PC-9 (cell line): Measurements from ENCODE around the gene AUTS2. TPM values are rescaled to one million over a fixed set of nuclear protein-coding genes. Genes with fewer than 3 reads are reported as not detected.

Experiments used
- BruUV-seq: library from RNA; stranded (reverse); fragments of 400-500 nt; replicated peaks from 2 replicates; lab custom pipeline; 2021; lab: Mats Ljungman, UMichigan
- CTCF ChIA-PET: fragments of 300-600 bp; sonication (Branson Sonifier 250); formaldehyde crosslinking; loops from one replicate; lab custom pipeline; 2022; ENCODE audit warnings: antibody characterized with exemption; lab: Charles Lee
- POLR2A ChIA-PET: fragments of 300-600 bp; sonication (Branson Sonifier 250); formaldehyde crosslinking; loops from one replicate; lab custom pipeline; 2022; ENCODE audit warnings: antibody characterized with exemption; ENCODE audit not compliant: unreplicated experiment; lab: Charles Lee
- DNase-seq, 2 experiments: peaks; one replicate each; pipeline versions ENCODE4 v3.0.0 to v3.0.0-alpha.2; 2015 to 2022; ENCODE audit warnings: mixed read lengths in 1 of 2
- H2AFZ ChIP-seq: fragments of 200-600 bp; sonication (generic); 2 replicates; pipeline ENCODE4 v1.8.1; 2017; ENCODE audit warnings: antibody characterized with exemption
- H3F3A ChIP-seq: fragments of 200-600 bp; sonication (generic); 2 replicates; pipeline ENCODE4 v1.8.1; 2017; ENCODE audit warnings: antibody characterized with exemption, mild to moderate bottlenecking, low read depth; ENCODE audit not compliant: insufficient read depth
- H3K27ac ChIP-seq: fragments of 200-600 bp; sonication (generic); 2 replicates; pipeline ENCODE4 v1.6.1; 2016; ENCODE audit warnings: mixed run types
- H3K27me3 ChIP-seq: fragments of 200-600 bp; sonication (generic); 2 replicates; pipeline ENCODE4 v1.6.1; 2016; ENCODE audit warnings: low read depth, mixed run types; ENCODE audit not compliant: insufficient read depth
- H3K36me3 ChIP-seq: fragments of 200-600 bp; sonication (generic); 2 replicates; pipeline ENCODE4 v1.6.1; 2016; ENCODE audit warnings: low read depth, mixed run types
- H3K4me1 ChIP-seq: fragments of 200-600 bp; sonication (generic); replicated peaks from 2 replicates; pipeline ENCODE4 v1.6.1; 2016; ENCODE audit warnings: mixed run types; ENCODE audit not compliant: insufficient read depth
- H3K4me2 ChIP-seq: fragments of 200-600 bp; sonication (generic); 2 replicates; pipeline ENCODE4 v1.6.1; 2017; ENCODE audit warnings: mixed run types
- H3K4me3 ChIP-seq: fragments of 200-600 bp; sonication (generic); 2 replicates; pipeline ENCODE4 v1.6.1; 2016; ENCODE audit warnings: mixed run types
- H3K79me2 ChIP-seq: fragments of 200-600 bp; sonication (generic); 2 replicates; pipeline ENCODE4 v1.6.1; 2017; ENCODE audit warnings: low read depth, mixed run types
- H3K9me2 ChIP-seq: fragments of 200-600 bp; sonication (generic); 2 replicates; pipeline ENCODE4 v1.8.1; 2017; ENCODE audit warnings: mild to moderate bottlenecking; ENCODE audit not compliant: insufficient read depth
- H3K9me3 ChIP-seq: fragments of 200-600 bp; sonication (generic); 2 replicates; pipeline ENCODE4 v1.8.1; 2016; ENCODE audit warnings: low read depth; ENCODE audit not compliant: insufficient read depth
- H4K20me1 ChIP-seq: fragments of 200-600 bp; sonication (generic); 2 replicates; pipeline ENCODE4 v1.8.1; 2017; ENCODE audit not compliant: insufficient read depth
- EZH2 ChIP-seq: fragments of 200-600 bp; sonication (generic); IDR thresholded peaks from 2 replicates; pipeline ENCODE4 v1.8.0; 2017; ENCODE audit warnings: antibody characterized with exemption, low read depth
- intact Hi-C: fragments of 100-400 bp; cut with micrococcal nuclease; formaldehyde crosslinking; loops from one replicate; pipeline ENCODE4 v1.10.0; 2022; ENCODE audit not compliant: unreplicated experiment
- total RNA-seq: library from RNA; stranded (reverse); gene quantifications from 2 replicates; pipeline ENCODE4 v1.2.3, GENCODE V29; 2021
- TF ChIP-seq, protein P1 (sequence below): fragments of 200-600 bp; sonication (generic); conservative IDR thresholded peaks from 2 replicates; pipeline ENCODE4 v1.6.1; 2017; ENCODE audit warnings: mixed run types, antibody characterized with exemption, mild to moderate bottlenecking, moderate library complexity

Gene AUTS2
- total RNA-seq, 1 experiment from 2014 or later: not detected

DNA sequence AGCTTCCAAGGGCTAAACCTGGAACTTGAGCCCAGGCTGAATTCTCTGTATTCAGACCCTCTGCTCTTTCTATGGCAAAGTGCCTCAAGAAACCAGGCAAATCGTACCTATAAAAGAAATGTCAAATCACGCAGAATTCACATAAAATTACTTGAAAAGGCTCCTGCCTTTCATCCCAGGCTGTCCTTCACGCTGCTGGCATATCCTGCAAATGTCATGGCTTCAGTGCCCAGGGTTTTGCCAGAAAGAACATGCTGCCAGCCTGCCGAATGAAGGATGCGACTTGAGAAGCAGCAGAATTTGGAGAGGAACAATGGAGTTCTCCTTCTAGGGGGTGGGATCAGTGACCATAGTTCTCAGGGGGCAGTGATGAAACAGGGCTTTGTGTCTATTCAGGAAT lies 931.2 kb downstream of the AUTS2 start:
- ChIA-PET CTCF (no interaction called here), POLR2A (no interaction called here)
- Histone ChIP-seq H4K20me1 (no peaks in the 10 kb centered on the region), H3K4me2 (no peak overlapping the region), H3K36me3 (no peaks in the 10 kb centered on the region), H2AFZ (no peak overlapping the region), H3K27me3 (peaks cover 43% of the 10 kb centered on the region), H3K9me3 (no peaks in the 10 kb centered on the region), H3F3A (no peaks in the 10 kb centered on the region), H3K27ac (no peak overlapping the region), H3K4me3 (no peak overlapping the region), H3K4me1 (no peaks in the 10 kb centered on the region), H3K9me2 (no peaks in the 10 kb centered on the region), H3K79me2 (no peaks in the 10 kb centered on the region)
- TF ChIP-seq EZH2: no peak
- TF ChIP-seq, protein P1, sequence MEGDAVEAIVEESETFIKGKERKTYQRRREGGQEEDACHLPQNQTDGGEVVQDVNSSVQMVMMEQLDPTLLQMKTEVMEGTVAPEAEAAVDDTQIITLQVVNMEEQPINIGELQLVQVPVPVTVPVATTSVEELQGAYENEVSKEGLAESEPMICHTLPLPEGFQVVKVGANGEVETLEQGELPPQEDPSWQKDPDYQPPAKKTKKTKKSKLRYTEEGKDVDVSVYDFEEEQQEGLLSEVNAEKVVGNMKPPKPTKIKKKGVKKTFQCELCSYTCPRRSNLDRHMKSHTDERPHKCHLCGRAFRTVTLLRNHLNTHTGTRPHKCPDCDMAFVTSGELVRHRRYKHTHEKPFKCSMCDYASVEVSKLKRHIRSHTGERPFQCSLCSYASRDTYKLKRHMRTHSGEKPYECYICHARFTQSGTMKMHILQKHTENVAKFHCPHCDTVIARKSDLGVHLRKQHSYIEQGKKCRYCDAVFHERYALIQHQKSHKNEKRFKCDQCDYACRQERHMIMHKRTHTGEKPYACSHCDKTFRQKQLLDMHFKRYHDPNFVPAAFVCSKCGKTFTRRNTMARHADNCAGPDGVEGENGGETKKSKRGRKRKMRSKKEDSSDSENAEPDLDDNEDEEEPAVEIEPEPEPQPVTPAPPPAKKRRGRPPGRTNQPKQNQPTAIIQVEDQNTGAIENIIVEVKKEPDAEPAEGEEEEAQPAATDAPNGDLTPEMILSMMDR: no peak
- intact Hi-C loops: no loop called here
- DNase-seq: no peak
- BruUV-seq: no TSS peak

DNA sequence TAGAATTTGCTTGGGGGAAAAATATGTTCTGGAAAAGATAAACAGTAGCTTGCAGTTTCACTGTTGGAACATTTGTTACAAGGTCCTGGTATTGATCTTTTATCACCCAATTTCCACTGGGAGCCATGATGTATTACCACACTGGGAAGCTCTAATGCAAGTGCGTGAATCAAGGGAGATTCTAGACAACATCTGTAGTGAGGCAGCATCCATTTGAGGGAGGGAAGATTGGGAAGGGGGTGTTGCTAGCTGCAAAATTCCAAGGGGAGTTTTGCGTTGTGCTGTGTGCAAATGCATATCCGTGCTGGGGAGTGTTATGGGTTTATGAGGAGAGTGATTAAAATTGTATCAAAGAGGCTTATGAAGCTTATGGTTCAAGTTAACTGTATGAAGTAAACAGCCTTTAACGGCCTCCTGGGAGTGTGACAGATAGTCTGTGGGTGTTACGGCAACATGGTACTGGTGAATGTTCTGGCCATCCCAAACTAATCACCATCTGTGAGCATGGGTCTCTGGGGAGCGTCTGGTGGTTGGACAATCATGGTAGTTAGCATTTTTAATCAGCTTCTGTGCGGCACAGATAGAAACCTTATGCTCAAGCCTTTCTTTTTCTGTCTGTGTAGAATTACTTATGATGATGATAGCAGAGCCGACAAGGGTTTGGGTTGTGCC lies 931.8 kb downstream of the AUTS2 start:
- H3K9me3 ChIP-seq: no peaks in the 10 kb centered on the region
- no peaks in the 10 kb centered on the region for H3F3A ChIP-seq
- CTCF ChIA-PET: no interaction called here
- H2AFZ ChIP-seq: no peak overlapping the region
- H3K4me2 ChIP-seq: no peak overlapping the region
- H4K20me1 ChIP-seq: no peaks in the 10 kb centered on the region
- H3K4me3 ChIP-seq: no peak overlapping the region
- no peaks in the 10 kb centered on the region for H3K9me2 ChIP-seq
- no peaks in the 10 kb centered on the region for H3K4me1 ChIP-seq
- intact Hi-C loops: no loop called here
- no peak for TF ChIP-seq EZH2
- TF ChIP-seq, protein P1: no peak
- no peak overlapping the region for H3K27ac ChIP-seq
- BruUV-seq: no TSS peak
- no peak for DNase-seq
- POLR2A ChIA-PET: no interaction called here
- H3K79me2 ChIP-seq: no peaks in the 10 kb centered on the region
- no peaks in the 10 kb centered on the region for H3K36me3 ChIP-seq
- H3K27me3 ChIP-seq: peaks cover 42% of the 10 kb centered on the region

DNA sequence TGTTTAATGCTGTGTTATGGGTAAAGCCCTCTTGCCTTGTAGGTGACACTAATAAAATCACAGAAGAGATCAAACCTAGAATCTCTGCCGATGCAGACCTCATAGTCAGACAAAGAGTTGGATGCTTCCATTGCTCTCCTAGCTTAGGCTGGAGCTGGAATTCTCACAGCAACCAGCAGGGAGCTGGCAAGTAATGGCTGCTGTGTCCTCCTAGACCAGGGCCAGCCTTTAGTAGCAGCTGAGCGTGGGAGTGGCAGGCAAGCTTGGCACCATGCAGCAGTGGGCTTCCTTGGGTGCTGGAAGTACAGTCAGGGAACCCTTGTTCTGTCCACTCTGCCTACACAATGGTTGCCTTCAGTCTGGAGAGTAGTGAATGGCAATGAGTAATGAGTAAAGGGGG lies 935.3 kb downstream of the AUTS2 start:
- Histone ChIP-seq H3K79me2 (no peaks in the 10 kb centered on the region), H3K36me3 (no peaks in the 10 kb centered on the region), H3K9me2 (no peaks in the 10 kb centered on the region), H3K27ac (no peak overlapping the region), H3K27me3 (peaks cover 60% of the 10 kb centered on the region), H3K4me1 (no peaks in the 10 kb centered on the region), H2AFZ (no peak overlapping the region), H3K9me3 (no peaks in the 10 kb centered on the region), H3K4me3 (no peak overlapping the region), H3K4me2 (no peak overlapping the region), H3F3A (no peaks in the 10 kb centered on the region), H4K20me1 (no peaks in the 10 kb centered on the region)
- BruUV-seq: no TSS peak
- no peak for TF ChIP-seq EZH2
- TF ChIP-seq, protein P1: no peak
- DNase-seq: no peak
- ChIA-PET CTCF (no interaction called here), POLR2A (no interaction called here)
- intact Hi-C loops: no loop called here
